ENCODE results near the gene ITGAX.
"Not testable (repeated sequence)": the region's sequence is repeated elsewhere in the genome, so short reads cannot be mapped to it uniquely, and the experiment has no call there.

DNA sequence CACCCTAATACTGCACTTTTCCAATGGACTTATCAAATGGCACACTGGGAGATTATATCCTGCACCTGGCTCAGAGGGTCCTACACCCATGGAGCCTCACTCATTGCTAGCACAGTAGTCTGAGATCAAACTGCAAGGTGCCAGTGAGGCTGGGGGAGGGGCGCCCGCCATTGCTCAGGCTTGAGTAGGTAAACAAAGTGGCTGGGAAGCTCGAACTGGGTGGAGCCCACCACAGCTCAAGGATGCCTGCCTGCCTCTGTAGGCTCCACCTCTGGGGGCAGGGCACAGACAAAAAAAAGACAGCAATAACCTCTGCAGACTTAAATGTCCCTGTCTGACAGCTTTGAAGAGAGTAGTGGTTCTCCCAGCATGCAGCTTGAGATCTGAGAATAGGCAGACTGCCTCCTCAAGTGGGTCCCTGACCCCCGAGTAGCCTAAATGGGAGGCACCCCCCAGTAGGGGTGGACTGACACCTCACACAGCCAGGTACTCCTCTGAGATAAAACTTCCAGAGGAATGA lies 16.8 kb upstream of the ITGAX start:
- not testable (repeated sequence) for TF ChIP-seq EZH2 (IDR thresholded peaks at IDR 0.05; ENCODE audit: borderline replicate concordance, low read depth, low read length, poor library complexity, severe bottlenecking); CTCF (conservative IDR thresholded peaks at IDR 0.05; ENCODE audit: low read depth, low read length)

Measured in A673 (cell line).